HCT116 (cell line): Measurements from ENCODE around the gene SELE.
A peak's percentile ranks its signal among the peaks of the same experiment; 100 is the strongest.

Experiments used
- EZH2 ChIP-seq: fragments of 200-600 bp; sonication (generic); IDR thresholded peaks from 2 replicates; pipeline ENCODE4 v1.6.1; 2017; ENCODE audit warnings: antibody characterized with exemption, mixed run types
- ZFX ChIP-seq: fragments of 450-650 bp; IDR thresholded peaks from 2 replicates; pipeline ENCODE4 v1.6.1; 2017
- TF ChIP-seq, protein P1 (sequence below): IDR thresholded peaks from 2 replicates; pipeline ENCODE4 v1.6.1; 2012
- TF ChIP-seq, protein P2 (sequence below), 3 experiments: fragments of 200-600 bp in 1 of 3; sonication (generic) in 1 of 3; IDR thresholded peaks in 2 of 3; conservative IDR thresholded peaks in 1 of 3; 2 replicates each; pipeline ENCODE4 v1.5.1; 2012 to 2017; ENCODE audit warnings: low read depth in 2 of 3, low read length in 2 of 3, antibody characterized with exemption in 1 of 3, borderline replicate concordance in 1 of 3, control low read depth in 1 of 3, mild to moderate bottlenecking in 1 of 3, mixed read lengths in 1 of 3, mixed run types in 1 of 3, moderate library complexity in 1 of 3; ENCODE audit not compliant: insufficient read depth in 1 of 3

DNA sequence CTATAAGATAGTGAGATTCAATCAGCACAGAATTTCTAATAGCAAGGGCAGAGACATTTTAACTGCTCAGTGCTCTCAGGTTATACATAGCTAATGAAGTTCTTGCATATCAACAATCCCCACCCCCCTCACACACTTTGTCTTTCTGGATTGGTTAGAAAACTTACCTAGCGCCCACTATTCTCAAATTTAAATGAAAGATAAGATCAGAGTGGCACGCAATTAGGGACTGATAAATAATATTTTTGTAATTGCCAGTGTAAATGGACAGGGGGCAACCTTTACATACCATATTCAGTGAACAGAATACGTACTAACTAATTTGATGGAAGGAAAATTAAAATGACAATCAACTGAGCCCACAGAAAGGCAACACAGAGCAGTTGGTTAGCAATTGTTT lies 34.2 kb downstream of the SELE start:
- TF ChIP-seq, protein P1, sequence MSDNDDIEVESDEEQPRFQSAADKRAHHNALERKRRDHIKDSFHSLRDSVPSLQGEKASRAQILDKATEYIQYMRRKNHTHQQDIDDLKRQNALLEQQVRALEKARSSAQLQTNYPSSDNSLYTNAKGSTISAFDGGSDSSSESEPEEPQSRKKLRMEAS = no peak
- TF ChIP-seq, protein P2, sequence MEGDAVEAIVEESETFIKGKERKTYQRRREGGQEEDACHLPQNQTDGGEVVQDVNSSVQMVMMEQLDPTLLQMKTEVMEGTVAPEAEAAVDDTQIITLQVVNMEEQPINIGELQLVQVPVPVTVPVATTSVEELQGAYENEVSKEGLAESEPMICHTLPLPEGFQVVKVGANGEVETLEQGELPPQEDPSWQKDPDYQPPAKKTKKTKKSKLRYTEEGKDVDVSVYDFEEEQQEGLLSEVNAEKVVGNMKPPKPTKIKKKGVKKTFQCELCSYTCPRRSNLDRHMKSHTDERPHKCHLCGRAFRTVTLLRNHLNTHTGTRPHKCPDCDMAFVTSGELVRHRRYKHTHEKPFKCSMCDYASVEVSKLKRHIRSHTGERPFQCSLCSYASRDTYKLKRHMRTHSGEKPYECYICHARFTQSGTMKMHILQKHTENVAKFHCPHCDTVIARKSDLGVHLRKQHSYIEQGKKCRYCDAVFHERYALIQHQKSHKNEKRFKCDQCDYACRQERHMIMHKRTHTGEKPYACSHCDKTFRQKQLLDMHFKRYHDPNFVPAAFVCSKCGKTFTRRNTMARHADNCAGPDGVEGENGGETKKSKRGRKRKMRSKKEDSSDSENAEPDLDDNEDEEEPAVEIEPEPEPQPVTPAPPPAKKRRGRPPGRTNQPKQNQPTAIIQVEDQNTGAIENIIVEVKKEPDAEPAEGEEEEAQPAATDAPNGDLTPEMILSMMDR (IDR thresholded peaks at IDR 0.05 in 2 of 3, conservative IDR thresholded peaks at IDR 0.05 in 1 of 3; ENCODE audit: borderline replicate concordance in 1 of 3, insufficient read depth in 1 of 3, low read depth in 2 of 3, low read length in 2 of 3) = 0 out of 6 replicates have a peak, but pooled peaks of 1 of the 3 experiments have one; percentile 12
- TF ChIP-seq EZH2 (no peak), ZFX (no peak)
